ENCODE results near the gene PWWP2A.

The PWWP2A gene

DNA sequence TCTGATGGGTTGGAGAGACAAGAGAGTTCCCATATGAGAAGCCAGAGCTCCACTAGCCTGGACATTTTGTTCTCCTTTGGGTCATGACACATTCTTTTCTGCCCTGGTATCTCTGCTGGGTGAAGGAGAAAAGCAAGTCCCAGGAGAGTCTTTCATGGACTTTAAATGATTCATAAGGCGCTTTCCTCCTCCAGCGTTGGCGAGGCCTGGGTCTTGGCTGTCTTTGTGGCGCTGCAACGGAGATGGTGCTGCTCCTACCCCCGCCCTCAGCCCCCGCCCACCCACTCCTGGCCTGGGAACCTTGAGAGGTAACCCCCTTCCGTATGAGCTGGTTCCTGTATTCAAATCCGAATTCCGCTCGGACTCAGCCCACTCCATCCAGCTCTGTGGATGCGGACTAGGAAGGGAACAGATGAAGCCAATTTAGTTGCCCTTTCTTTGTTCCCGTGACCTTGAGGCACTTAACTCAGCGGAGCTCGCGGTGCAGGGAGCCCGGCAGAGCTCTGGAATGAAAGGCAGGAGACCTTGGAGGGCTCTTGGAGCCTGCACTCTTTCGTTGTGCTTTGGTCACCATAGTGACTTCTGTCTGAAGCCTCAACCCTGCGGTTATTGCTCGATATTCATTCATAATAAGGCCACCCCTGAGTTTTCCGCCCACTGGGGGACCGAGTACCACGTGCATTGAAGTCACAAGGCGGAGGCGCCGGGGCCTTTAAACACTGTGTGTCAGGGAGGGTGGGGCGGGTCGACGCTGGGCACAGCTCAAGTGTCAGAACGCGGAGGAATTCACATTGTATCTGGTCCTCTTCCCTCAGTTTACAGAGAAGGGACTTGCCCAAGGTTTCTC is 14.0 kb upstream of the PWWP2A start:
- no peak for DNase-seq (ENCODE audit: low spot score)

DNA sequence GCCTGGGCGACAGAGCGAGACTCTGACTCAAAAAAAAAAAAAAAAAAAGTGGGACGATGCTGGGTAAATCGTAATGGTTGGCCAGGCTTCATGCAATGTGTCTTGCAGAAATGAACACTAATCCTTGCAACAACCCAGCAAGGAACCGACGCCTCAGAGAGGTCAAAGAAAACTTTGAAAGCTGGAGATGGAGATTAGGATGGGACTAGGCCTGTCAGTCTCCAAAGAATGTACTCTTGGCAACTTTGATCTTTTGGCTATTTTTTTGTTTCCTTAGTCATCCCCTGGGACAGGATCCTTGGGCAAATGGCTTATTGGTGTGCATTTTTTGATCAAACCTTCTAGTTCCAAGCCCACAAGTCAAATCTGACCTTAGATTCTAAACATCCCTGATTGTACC is 10.6 kb upstream of the PWWP2A start:
- no peak for DNase-seq (ENCODE audit: low spot score)

DNA sequence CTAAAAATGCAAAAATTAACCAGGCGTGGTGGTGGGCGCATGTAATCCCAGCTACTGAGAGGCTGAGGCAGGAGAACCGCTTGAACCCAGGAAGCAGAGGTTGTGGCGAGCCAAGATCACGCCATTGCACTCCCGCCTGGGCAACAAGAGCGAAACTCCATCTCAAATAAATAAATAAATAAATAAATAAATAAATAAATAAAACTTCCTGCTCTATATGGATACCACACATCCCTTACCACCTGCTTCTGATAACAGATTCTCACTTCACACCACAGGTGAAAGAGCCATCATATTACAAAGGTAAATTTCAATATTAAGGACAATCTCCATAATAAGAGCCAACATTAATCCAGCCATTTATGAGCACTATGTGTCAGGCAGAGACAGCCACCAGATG is 9.4 kb upstream of the PWWP2A start:
- DNase-seq (ENCODE audit: low spot score): no peak

DNA sequence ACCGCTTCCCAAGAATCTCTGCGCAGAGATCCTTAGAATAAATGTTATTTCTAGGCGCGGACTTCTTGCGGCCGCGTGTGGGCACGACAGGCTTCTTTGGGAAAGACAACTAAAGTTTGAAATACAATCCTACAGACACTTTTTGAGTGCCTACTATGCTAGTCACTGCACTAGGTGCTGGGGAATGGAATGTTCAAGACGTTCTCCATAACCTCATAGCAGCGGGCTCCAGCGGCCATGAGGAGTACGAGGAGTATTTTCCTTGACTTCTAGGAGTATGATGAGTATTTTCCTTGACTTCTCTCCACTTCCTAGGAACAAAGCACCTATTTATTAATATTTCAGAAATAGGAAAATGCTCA is 636 bp upstream of the PWWP2A start:
- DNase-seq (ENCODE audit: low spot score): no peak

GRCh38 chr5:160118349-160119141 is 705 bp downstream of the PWWP2A start:
- DNase-seq (ENCODE audit: low spot score): peak; percentile 14

GRCh38 chr5:160116991-160117390 is 2.3 kb downstream of the PWWP2A start:
- no peak for DNase-seq (ENCODE audit: low spot score)

GRCh38 chr5:160108124-160108523 is 11.1 kb downstream of the PWWP2A start:
- no peak for DNase-seq (ENCODE audit: low spot score)

GRCh38 chr5:160105686-160106360 is 13.4 kb downstream of the PWWP2A start:
- no peak for DNase-seq (ENCODE audit: low spot score)

DNA sequence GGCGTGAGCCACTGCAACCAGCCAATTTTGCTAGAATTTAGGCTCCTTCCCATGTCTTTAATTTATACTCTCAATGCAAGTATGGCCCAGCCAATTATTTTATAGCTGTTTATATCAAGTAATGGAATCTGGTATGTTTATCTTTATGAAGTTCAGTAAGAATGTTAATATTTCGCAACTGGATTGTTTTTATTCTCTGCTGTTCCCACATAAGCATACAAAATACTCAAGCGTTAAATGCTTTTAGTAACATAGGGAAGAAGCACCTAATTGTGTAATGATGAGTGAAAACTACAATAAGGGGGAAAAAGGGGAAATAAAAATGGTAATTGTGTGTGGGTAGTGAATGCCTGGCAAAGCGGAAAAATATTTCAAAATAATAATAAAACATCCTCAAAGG is 21.3 kb downstream of the PWWP2A start:
- no peak for DNase-seq (ENCODE audit: low spot score)

DNA sequence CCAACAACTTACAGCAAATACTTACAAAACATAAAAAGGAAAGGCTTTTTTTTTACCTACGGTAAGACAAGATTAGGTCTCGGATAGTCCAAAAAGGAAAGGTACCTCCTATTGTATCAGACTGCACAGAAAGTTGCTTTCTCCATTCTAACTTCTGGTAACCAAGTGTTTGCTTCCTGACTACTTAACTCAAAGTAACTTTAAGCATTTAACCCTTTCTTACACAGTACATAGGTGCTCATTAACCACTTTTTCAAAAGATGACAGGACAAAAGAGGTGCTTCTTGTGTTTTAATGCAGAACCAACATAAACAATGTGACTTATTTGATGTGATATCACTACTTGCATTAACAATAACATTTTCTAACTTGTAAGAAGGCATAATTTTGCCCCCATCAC is 23.1 kb downstream of the PWWP2A start:
- DNase-seq (ENCODE audit: low spot score): no peak

DNA sequence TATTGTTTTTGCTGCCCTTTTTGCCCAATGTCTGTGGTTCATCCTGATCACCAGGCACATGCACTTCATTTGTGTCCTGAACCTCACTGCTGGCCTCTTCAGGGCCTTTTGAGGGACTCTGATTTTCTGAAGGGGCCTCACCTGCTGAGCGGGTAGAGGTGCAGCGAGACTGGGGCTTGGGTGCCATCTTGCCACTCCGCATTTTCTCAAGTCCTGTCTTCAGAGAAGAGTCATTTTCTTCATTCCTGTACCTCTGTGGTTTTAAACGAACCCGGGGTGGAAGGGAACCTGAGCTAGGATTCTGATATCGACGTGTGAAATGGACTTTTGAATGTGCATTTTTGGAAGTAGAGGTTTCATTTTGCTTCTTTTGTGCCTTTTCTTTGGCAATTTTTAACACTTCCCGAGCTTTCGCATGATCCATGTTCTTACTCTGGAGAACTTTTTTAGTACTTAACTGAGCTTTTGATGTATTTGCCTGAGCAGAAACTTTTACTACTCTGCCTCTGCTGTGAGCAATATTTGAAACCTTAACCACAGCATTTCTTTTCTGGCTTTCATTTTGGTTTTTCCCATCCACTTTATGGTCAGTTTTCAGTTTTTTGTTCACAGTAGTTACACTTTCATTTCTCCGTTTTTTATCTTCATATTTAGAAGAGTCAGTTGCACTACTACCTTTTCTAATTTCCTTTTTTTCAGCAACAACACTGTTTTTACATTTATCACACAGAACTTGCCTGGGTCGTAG is 26.1 kb downstream of the PWWP2A start:
- peak; percentile 20 for DNase-seq (ENCODE audit: low spot score)

DNA sequence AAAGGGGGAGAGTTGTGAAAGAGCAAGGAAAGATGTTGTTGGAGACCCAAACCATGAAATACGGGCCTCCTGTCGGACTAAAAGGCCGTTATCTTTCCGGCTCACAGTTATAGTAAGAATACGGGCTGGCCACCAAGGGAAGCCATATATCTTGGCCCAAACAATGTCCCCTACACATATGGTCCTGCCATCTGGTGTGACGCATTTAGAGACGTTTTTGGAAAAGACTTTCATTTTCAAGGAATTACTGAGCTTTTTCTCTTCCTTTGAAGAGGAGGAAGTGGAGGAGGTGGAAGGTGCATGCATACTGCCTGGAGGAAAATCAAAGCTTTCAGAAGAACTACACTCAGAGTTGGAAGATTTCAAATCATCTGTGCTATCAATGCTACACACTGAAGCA is 26.7 kb downstream of the PWWP2A start:
- DNase-seq (ENCODE audit: low spot score): no peak

GRCh38 chr5:160090059-160090458 is 29.2 kb downstream of the PWWP2A start:
- no peak for DNase-seq (ENCODE audit: low spot score)

- DNase-seq (ENCODE audit: low spot score): no peak
Measured at GRCh38 chr5:160089531-160089930, 29.7 kb downstream of the PWWP2A start.

GRCh38 chr5:160088805-160089204 is 30.4 kb downstream of the PWWP2A start:
- no peak for DNase-seq (ENCODE audit: low spot score)

- DNase-seq (ENCODE audit: low spot score): no peak
Measured at GRCh38 chr5:160087199-160087598, 32.1 kb downstream of the PWWP2A start.

DNA sequence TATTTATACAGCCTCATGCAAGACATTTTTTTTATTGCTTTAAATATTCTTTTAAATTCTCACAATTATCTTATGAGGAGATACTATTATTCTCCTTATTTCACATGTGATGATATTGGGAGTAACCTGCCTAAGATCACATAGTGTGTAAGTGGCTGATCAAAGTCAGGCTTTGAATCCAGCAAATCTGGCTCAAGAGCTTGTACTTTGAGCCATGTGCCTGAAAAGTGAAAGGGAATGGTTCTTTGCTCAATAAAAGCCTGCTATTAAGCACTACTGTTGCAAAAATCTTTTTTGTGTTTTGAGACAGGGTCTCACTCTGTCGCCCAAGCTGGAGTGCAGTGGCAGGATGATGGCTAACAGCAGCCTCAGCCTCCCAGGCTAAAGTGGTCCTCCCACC is 35.1 kb downstream of the PWWP2A start:
- DNase-seq (ENCODE audit: low spot score): no peak

DNA sequence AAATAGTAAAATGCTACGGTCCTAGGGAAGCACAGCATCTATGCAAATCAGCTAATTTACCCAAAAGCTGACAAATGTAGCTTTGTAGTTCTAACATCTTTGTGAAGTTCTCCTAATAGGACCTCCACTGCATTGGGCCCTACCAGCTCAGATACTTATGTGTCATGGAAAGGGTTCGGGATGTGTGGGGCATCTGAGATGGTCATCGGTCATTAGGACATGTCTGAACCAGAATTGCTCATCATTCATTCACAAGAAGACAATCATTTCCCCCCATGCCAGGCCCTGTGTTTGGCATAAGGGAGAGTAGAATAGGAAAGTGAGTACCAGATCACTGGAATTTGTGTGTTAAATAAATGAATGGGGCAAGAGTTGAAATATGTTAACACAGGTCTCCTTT is 35.7 kb downstream of the PWWP2A start:
- DNase-seq (ENCODE audit: low spot score): no peak

GRCh38 chr5:160082614-160083500 is 36.4 kb downstream of the PWWP2A start:
- no peak for DNase-seq (ENCODE audit: low spot score)

DNA sequence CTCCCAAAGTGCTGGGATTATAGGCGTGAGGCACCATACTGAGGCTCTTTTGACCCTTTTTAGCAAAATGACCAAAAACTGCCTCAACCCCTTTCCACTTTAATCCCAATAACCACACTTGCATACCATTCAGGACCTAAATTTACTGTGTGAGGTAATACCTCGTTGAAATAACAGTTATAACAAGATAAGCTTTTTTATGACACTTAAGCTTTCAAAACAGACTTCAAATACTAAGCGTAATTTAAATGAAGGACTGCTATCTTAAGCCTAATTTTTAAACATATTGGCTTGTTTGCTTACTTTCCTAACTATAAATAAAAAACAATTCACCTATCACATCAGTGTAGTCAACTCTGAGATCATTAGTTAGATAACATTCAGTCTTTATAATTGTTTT is 37.8 kb downstream of the PWWP2A start:
- no peak for DNase-seq (ENCODE audit: low spot score)

DNA sequence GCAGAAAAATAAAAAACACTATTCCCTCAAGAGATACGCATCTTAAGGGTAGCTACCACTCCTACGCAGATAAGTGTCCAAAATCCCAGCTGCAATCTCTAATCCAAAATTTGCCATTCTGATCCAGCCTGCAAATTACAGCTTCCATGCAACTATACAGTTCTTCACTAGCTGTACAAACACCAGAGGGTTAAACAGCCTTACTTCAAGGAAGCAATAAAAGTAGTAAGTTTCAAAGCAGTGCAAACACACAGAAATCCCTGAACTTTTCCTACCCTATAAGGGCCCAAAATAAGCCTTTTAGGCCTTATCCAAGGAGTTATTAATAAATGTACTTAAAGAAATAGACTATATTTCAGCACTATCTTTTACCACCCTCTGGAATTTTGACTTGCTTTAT is 39.5 kb downstream of the PWWP2A start:
- DNase-seq (ENCODE audit: low spot score): no peak

All from activated CD4-positive, alpha-beta T cell treated with anti-CD3 and anti-CD28 coated beads, Interleukin-2, Interleukin-4, amounts not matched to agents 100 ng/mL and 50 ng/mL, durations not matched to agents 16 hours and 8 hours (primary cell).